Measurements from ENCODE around the gene TOMM5.

The TOMM5 gene

GRCh38 chr9:37563806-37564513 lies 28.4 kb downstream of the TOMM5 start:
- DNase-seq (ENCODE audit: low spot score), result no peak

DNA sequence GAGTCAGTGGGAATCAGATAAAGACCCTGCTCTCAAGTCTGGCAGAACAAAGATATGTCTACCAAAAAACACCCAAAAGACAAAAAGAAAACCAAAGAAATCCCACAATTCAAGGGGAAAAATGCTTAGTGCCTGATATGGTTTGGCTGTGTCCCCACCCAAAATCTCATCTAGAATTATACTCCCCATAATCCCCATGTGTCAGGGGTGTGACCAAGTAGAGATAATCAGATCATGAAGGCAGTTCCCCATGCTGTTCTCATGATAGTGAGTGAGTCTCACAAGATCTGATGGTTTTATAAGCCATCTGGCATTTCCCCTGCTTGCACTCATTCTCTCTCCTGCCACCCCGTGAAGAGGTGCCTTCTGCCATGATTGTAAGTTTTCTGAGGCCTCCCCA lies 29.6 kb downstream of the TOMM5 start:
- DNase-seq (ENCODE audit: low spot score), result no peak

DNA sequence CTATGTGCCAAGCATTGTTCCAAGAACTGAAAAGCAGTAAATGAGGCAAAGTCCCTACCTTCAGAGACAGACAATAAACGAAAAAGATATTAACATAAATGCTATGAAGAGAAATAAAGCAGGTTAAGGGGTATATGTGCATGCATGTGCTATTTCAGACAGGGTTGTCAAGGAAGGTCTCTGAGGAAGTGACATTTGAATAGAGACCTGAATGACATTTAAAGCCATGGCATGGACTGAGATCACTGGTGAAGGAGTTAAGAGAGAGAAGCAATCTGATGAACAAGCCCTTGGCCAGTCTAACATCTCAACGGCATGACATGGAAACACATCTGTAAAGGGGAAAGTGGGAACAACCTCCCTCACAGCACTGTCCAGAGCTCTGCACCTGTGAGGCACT lies 30.7 kb downstream of the TOMM5 start:
- DNase-seq (ENCODE audit: low spot score), result no peak

- no peak for DNase-seq (ENCODE audit: low spot score)
These were observed 32.4 kb downstream of the TOMM5 start for GRCh38 chr9:37559855-37560592.

- no peak for DNase-seq (ENCODE audit: low spot score)
These were observed 33.3 kb downstream of the TOMM5 start for GRCh38 chr9:37559125-37559524.

- no peak for DNase-seq (ENCODE audit: low spot score)
These were observed 36.6 kb downstream of the TOMM5 start for GRCh38 chr9:37555786-37556185.

DNA sequence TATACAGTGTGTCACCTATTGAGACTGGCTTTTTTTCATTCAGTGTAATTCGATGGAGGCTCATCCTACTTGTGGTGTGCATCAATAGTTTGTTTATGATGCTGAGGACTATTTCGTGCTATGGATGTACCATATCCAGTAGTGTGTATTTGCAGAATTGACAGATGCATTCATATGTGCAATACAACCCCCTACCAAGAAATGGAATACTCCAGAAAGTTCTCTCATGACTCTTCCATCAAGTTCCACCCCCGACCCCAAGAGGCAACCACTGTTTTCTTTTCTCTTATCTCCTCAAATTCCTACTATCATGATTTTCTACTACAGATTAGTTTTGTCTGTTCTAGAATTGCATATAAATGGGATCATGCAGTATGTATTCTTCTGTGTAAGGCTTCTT lies 38.1 kb downstream of the TOMM5 start:
- no peak for DNase-seq (ENCODE audit: low spot score)

GRCh38 chr9:37551888-37552287 lies 40.5 kb downstream of the TOMM5 start:
- DNase-seq (ENCODE audit: low spot score), result no peak

GRCh38 chr9:37551468-37551867 lies 40.9 kb downstream of the TOMM5 start:
- DNase-seq (ENCODE audit: low spot score), result no peak

DNA sequence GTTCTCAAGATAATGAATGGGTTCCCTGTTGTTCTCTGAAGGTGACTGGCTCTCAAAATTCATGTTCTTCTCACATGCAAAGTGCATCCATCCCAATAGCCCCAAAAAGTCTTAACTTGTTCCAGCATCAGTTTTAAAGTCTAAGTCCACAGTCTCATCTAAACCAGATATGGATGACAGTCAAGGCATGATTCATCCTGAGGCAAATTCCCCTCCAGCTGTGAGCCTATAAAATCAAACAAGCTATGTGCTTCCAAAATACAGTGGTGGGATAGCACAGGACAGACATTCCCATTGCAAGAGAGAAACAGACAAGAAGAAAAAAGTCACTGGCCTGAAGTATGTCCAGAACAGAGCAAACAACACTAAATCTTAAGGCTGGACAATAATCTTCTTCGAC lies 41.6 kb downstream of the TOMM5 start:
- DNase-seq (ENCODE audit: low spot score), result no peak

- DNase-seq (ENCODE audit: low spot score), result no peak
These were observed 42.9 kb downstream of the TOMM5 start for GRCh38 chr9:37549527-37549926.

- DNase-seq (ENCODE audit: low spot score), result no peak
These were observed 45.0 kb downstream of the TOMM5 start for GRCh38 chr9:37547328-37547878.

DNA sequence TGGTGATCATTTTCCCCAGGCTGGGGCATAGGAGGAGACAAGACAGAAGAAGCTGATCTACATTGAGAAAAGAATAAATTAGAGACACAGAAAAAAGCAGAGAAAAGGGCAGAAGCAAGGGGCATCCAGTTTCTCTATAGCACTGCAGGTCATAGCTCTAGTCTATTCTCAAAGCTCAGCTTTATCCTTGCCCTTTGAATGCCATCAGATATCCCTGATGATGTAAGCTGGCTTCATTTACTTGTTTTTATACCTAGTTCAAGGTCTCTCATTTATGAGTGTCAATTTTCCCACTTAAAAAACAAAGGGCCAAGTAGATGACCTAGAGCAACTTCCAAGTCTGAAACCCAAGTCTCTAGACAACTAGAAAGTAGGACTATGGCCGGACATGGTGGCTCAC lies 48.9 kb downstream of the TOMM5 start:
- DNase-seq (ENCODE audit: low spot score), result no peak

- no peak for DNase-seq (ENCODE audit: low spot score)
These were observed 49.5 kb downstream of the TOMM5 start for GRCh38 chr9:37542895-37543294.

DNA sequence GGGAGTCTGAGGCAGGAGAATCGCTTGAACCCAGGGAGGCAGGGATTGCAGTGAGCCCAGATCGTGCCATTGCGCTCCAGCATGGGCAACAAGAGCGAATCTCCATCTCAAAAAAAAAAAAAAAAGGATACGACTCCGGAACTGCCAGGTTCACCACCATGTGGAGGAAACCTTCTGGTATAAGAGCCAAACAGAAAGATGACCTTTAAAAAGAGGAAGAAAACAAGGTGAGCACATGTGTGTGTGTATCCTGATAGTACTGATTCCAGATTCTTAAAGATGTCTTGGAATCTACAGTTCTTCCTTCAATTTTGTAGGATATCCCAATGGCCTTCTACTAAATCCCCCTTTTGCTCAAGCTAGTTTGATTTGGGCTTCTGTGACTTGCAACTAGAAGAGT lies 49.9 kb downstream of the TOMM5 start:
- DNase-seq (ENCODE audit: low spot score), result no peak

DNA sequence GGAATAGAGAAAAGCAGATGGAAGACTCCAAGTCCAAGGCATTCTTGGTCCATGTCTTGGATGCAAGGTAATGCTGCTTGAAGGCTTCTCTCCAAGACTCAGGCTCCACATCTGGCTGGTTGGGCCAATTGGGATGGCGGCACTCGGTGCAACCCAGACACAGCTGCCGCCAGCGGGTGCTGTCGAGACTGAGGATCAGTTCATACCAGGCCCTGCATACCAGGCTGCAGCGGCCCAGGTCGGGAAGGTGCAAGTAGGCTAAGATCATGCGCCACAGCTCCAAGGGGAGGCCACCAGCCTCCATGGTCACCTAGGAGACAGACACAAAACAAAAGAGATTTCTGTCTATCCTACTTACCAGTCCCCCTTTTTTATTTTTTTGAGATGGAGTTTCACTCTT lies 50.9 kb downstream of the TOMM5 start:
- DNase-seq (ENCODE audit: low spot score), result no peak

GRCh38 chr9:37540634-37541033 lies 51.8 kb downstream of the TOMM5 start:
- no peak for DNase-seq (ENCODE audit: low spot score)

- no peak for DNase-seq (ENCODE audit: low spot score)
These were observed 52.8 kb downstream of the TOMM5 start for GRCh38 chr9:37539634-37540033.
